Stimulated activated naive CD8-positive, alpha-beta T cell treated with anti-CD3 and anti-CD28 coated beads, Interleukin-15, Interleukin-2, amounts not matched to agents 100 U/mL and 50 U/mL, for 24 hours (primary cell): Measurements from ENCODE around the gene CXXC5.
A peak's percentile ranks its signal among the peaks of the same experiment; 100 is the strongest.
"Not testable (repeated sequence)": the region's sequence is repeated elsewhere in the genome, so short reads cannot be mapped to it uniquely, and the experiment has no call there.

Experiments used
- ATAC-seq: fragments of 150-1000 bp; cut with Tn5 transposase; one replicate; pipeline ENCODE4 v1.10.0; 2021
- DNase-seq: peaks from one replicate; pipeline ENCODE4 v3.0.0; 2021

CXXC5 gene

GRCh38 chr5:139711067-139711905 lies 63.1 kb downstream of the CXXC5 start:
- DNase-seq (peak; percentile 71), ATAC-seq (peak; percentile 81)

GRCh38 chr5:139711906-139712224 lies 63.7 kb downstream of the CXXC5 start:
- no peak for DNase-seq
- ATAC-seq: no peak

GRCh38 chr5:139712412-139712811 lies 64.3 kb downstream of the CXXC5 start:
- no peak for ATAC-seq
- no peak for DNase-seq

GRCh38 chr5:139713898-139714297 lies 65.7 kb downstream of the CXXC5 start:
- DNase-seq, ATAC-seq: not testable (repeated sequence)

- no peak for ATAC-seq
- no peak for DNase-seq
Observed at GRCh38 chr5:139717221-139717620, 69.1 kb downstream of the CXXC5 start.

GRCh38 chr5:139718403-139718802 lies 70.3 kb downstream of the CXXC5 start:
- DNase-seq, ATAC-seq: not testable (repeated sequence)

GRCh38 chr5:139719970-139720369 lies 71.8 kb downstream of the CXXC5 start:
- DNase-seq, ATAC-seq: not testable (repeated sequence)

- ATAC-seq (no peak), DNase-seq (no peak)
Observed at GRCh38 chr5:139723986-139724587, 75.9 kb downstream of the CXXC5 start.

- DNase-seq: no peak
- no peak for ATAC-seq
Observed at GRCh38 chr5:139725073-139725830, 77.1 kb downstream of the CXXC5 start.

- ATAC-seq (no peak), DNase-seq (no peak)
Observed at GRCh38 chr5:139726248-139726647, 78.1 kb downstream of the CXXC5 start.

- ATAC-seq: peak; percentile 35
- DNase-seq: not testable (repeated sequence)
Observed at GRCh38 chr5:139727615-139728014, 79.5 kb downstream of the CXXC5 start.

GRCh38 chr5:139731281-139731680 lies 83.1 kb downstream of the CXXC5 start:
- no peak for ATAC-seq
- no peak for DNase-seq

GRCh38 chr5:139732019-139732418 lies 83.9 kb downstream of the CXXC5 start:
- no peak for DNase-seq
- ATAC-seq: no peak

GRCh38 chr5:139733010-139733688 lies 85.0 kb downstream of the CXXC5 start:
- DNase-seq: no peak
- ATAC-seq: peak; percentile 28
